KMS-11 (cell line): ENCODE results near the gene KLRC2.
"Not testable (repeated sequence)": the region's sequence is repeated elsewhere in the genome, so short reads cannot be mapped to it uniquely, and the experiment has no call there.

Experiments used
- H2AFZ ChIP-seq: fragments of 200-600 bp; sonication (generic); 2 replicates; pipeline ENCODE4 v1.6.1; 2016; ENCODE audit warnings: antibody characterized with exemption, mixed run types, low read depth
- H3K27ac ChIP-seq: fragments of 200-600 bp; sonication (generic); 2 replicates; pipeline ENCODE4 v1.6.1; 2016; ENCODE audit warnings: mild to moderate bottlenecking, mixed run types
- H3K27me3 ChIP-seq: fragments of 200-600 bp; sonication (generic); 2 replicates; pipeline ENCODE4 v1.6.1; 2017; ENCODE audit warnings: mild to moderate bottlenecking, low read depth, mixed run types, moderate library complexity; ENCODE audit not compliant: insufficient read depth
- H3K36me3 ChIP-seq: fragments of 200-600 bp; sonication (generic); 2 replicates; pipeline ENCODE4 v1.6.1; 2017; ENCODE audit warnings: mild to moderate bottlenecking, mixed run types; ENCODE audit not compliant: insufficient read depth
- H3K4me1 ChIP-seq: fragments of 200-600 bp; sonication (generic); 2 replicates; pipeline ENCODE4 v1.6.1; 2016; ENCODE audit warnings: mild to moderate bottlenecking, low read depth, mixed run types; ENCODE audit not compliant: poor library complexity, severe bottlenecking
- H3K4me2 ChIP-seq: fragments of 200-600 bp; sonication (generic); 2 replicates; pipeline ENCODE4 v1.7.0; 2016; ENCODE audit warnings: mild to moderate bottlenecking, mixed run types
- H3K4me3 ChIP-seq: fragments of 200-600 bp; sonication (generic); IDR thresholded peaks from 2 replicates; pipeline ENCODE4 v1.6.1; 2017; ENCODE audit warnings: low read depth, low read length, mixed read lengths; ENCODE audit not compliant: insufficient read depth
- H3K79me2 ChIP-seq: fragments of 200-600 bp; sonication (generic); 2 replicates; pipeline ENCODE4 v1.6.1; 2016; ENCODE audit warnings: low read depth, mixed run types; ENCODE audit not compliant: insufficient read depth
- H3K9ac ChIP-seq: fragments of 200-600 bp; sonication (generic); 2 replicates; pipeline ENCODE4 v1.6.1; 2016; ENCODE audit warnings: mild to moderate bottlenecking, mixed run types
- H4K20me1 ChIP-seq: fragments of 200-600 bp; sonication (generic); 2 replicates; pipeline ENCODE4 v1.6.1; 2016; ENCODE audit warnings: mild to moderate bottlenecking, mixed run types; ENCODE audit not compliant: insufficient read depth
- CTCF ChIP-seq: fragments of 200-600 bp; sonication (generic); conservative IDR thresholded peaks from 2 replicates; pipeline ENCODE4 v1.6.1; 2017; ENCODE audit warnings: low read depth, mild to moderate bottlenecking, antibody characterized with exemption, low read length, moderate library complexity, mixed read lengths

The KLRC2 gene

GRCh38 chr12:10389904-10390303 lies 45.9 kb downstream of the KLRC2 start, which contains the start of gene KLRK1:
KLRK1 (minus strand) TSS chr12:10390041; CDS start chr12:10388810, 1,231 bp downstream.
- Histone ChIP-seq H3K27ac (no peak within 1 kb of the TSS), H3K36me3 (no peaks in the 10 kb centered on the region), H3K4me1 (peaks cover 25% of the 10 kb centered on the region), H3K4me2 (no peak within 1 kb of the TSS), H3K9ac (no peak within 1 kb of the TSS), H3K27me3 (peaks cover 6% of the 10 kb centered on the region), H3K4me3 (no peak within 1 kb of the TSS), H2AFZ (no peak within 1 kb of the TSS), H4K20me1 (no peaks in the 10 kb centered on the region), H3K79me2 (no peaks in the 10 kb centered on the region)
- TF ChIP-seq CTCF = no peak

GRCh38 chr12:10388624-10389413 lies 47.0 kb downstream of the KLRC2 start:
- H3K27ac ChIP-seq = no peak overlapping the region
- no peaks in the 10 kb centered on the region for H4K20me1 ChIP-seq
- H3K4me1 ChIP-seq = peaks cover 25% of the 10 kb centered on the region
- no peaks in the 10 kb centered on the region for H3K36me3 ChIP-seq
- no peak overlapping the region for H3K9ac ChIP-seq
- H3K79me2 ChIP-seq = no peaks in the 10 kb centered on the region
- no peak for TF ChIP-seq CTCF
- no peak overlapping the region for H2AFZ ChIP-seq
- no peak overlapping the region for H3K4me2 ChIP-seq
- H3K4me3 ChIP-seq = no peak overlapping the region
- H3K27me3 ChIP-seq = peaks cover 6% of the 10 kb centered on the region

- H3K27ac ChIP-seq, H3K36me3 ChIP-seq, H2AFZ ChIP-seq, H3K79me2 ChIP-seq, H4K20me1 ChIP-seq, H3K4me3 ChIP-seq, H3K4me2 ChIP-seq, H3K27me3 ChIP-seq, H3K9ac ChIP-seq: not testable (repeated sequence)
- H3K4me1 ChIP-seq = peaks cover 14% of the 10 kb centered on the region
These were observed 48.3 kb downstream of the KLRC2 start for GRCh38 chr12:10387498-10387897.

GRCh38 chr12:10386857-10387256 lies 49.0 kb downstream of the KLRC2 start:
- H3K4me1 ChIP-seq = peaks cover 8% of the 10 kb centered on the region
- H3K36me3 ChIP-seq = no peaks in the 10 kb centered on the region
- H3K4me2 ChIP-seq = no peak overlapping the region
- H3K27ac ChIP-seq = no peak overlapping the region
- no peaks in the 10 kb centered on the region for H3K79me2 ChIP-seq
- H4K20me1 ChIP-seq = no peaks in the 10 kb centered on the region
- H3K27me3 ChIP-seq = peaks cover 6% of the 10 kb centered on the region
- no peak overlapping the region for H3K9ac ChIP-seq
- H2AFZ ChIP-seq = no peak overlapping the region
- TF ChIP-seq CTCF = no peak
- H3K4me3 ChIP-seq = no peak overlapping the region

- no peak for TF ChIP-seq CTCF
- no peak overlapping the region for H3K27ac ChIP-seq
- no peaks in the 10 kb centered on the region for H3K36me3 ChIP-seq
- no peak overlapping the region for H3K4me2 ChIP-seq
- no peak overlapping the region for H3K9ac ChIP-seq
- H3K79me2 ChIP-seq = no peaks in the 10 kb centered on the region
- no peaks in the 10 kb centered on the region for H4K20me1 ChIP-seq
- H2AFZ ChIP-seq = no peak overlapping the region
- H3K4me3 ChIP-seq = no peak overlapping the region
- H3K27me3 ChIP-seq = peaks cover 3% of the 10 kb centered on the region
- no peaks in the 10 kb centered on the region for H3K4me1 ChIP-seq
These were observed 50.6 kb downstream of the KLRC2 start for GRCh38 chr12:10385166-10385613.
